SH-SY5Y (cell line): ENCODE data around the gene TRIM7.

Source experiments
- GATA2 ChIP-seq: IDR thresholded peaks from 2 replicates; pipeline ENCODE4 v1.6.1; 2011; ENCODE audit warnings: mild to moderate bottlenecking, low read depth, low read length
- GATA3 ChIP-seq: IDR thresholded peaks from 2 replicates; pipeline ENCODE4 v1.6.1; 2011; ENCODE audit warnings: low read depth, mild to moderate bottlenecking, low read length, moderate library complexity

GRCh38 chr5:181187500-181188213 lies 17.3 kb downstream of the TRIM7 start:
- TF ChIP-seq GATA2: no peak
- TF ChIP-seq GATA3: no peak
